ENCODE data around the gene ZNF197.

DNA sequence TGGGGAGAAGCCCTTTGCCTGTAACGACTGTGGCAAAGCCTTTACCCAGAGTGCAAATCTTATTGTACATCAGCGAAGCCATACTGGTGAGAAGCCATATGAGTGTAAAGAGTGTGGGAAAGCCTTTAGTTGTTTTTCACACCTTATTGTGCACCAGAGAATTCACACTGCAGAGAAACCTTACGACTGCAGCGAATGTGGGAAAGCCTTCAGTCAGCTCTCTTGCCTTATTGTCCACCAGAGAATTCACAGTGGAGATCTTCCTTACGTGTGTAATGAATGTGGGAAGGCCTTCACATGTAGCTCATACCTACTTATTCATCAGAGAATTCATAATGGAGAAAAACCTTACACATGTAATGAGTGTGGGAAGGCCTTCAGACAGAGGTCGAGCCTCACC, 34.6 kb downstream of the ZNF197 start:
- TF ChIP-seq, protein P1, sequence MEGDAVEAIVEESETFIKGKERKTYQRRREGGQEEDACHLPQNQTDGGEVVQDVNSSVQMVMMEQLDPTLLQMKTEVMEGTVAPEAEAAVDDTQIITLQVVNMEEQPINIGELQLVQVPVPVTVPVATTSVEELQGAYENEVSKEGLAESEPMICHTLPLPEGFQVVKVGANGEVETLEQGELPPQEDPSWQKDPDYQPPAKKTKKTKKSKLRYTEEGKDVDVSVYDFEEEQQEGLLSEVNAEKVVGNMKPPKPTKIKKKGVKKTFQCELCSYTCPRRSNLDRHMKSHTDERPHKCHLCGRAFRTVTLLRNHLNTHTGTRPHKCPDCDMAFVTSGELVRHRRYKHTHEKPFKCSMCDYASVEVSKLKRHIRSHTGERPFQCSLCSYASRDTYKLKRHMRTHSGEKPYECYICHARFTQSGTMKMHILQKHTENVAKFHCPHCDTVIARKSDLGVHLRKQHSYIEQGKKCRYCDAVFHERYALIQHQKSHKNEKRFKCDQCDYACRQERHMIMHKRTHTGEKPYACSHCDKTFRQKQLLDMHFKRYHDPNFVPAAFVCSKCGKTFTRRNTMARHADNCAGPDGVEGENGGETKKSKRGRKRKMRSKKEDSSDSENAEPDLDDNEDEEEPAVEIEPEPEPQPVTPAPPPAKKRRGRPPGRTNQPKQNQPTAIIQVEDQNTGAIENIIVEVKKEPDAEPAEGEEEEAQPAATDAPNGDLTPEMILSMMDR (IDR thresholded peaks at IDR 0.05): no peak
- no peak for TF ChIP-seq EZH2 (IDR thresholded peaks at IDR 0.05; ENCODE audit: borderline replicate concordance, insufficient read depth, low read depth, low read length, poor library complexity, severe bottlenecking)
